Activated CD8-positive, alpha-beta memory T cell treated with anti-CD3 and anti-CD28 coated beads for 24 hours (primary cell): ENCODE results near the gene TLR4.

ENCODE experiments used
- DNase-seq: peaks from one replicate; pipeline ENCODE4 v3.0.0-alpha.2; 2020

TLR4 gene

DNA sequence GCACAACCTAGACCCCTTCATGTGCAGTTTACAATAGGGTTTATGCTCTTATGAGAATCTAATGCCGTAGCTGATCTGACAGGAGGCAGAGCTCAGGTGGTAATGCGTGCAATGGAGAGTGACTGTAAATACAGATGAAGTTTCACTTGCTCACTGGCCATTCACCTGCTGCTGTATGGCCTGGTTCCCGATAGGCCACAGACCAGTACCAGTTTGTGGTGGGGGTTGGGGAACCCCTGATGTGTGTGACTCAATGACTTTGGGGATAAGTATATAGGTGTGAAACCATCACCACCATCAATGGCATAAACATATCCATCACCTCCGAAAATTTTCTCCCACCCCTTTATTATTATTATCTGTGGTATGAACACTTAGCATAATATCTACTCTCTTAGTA, 42.1 kb downstream of the TLR4 start:
- DNase-seq: no peak

DNA sequence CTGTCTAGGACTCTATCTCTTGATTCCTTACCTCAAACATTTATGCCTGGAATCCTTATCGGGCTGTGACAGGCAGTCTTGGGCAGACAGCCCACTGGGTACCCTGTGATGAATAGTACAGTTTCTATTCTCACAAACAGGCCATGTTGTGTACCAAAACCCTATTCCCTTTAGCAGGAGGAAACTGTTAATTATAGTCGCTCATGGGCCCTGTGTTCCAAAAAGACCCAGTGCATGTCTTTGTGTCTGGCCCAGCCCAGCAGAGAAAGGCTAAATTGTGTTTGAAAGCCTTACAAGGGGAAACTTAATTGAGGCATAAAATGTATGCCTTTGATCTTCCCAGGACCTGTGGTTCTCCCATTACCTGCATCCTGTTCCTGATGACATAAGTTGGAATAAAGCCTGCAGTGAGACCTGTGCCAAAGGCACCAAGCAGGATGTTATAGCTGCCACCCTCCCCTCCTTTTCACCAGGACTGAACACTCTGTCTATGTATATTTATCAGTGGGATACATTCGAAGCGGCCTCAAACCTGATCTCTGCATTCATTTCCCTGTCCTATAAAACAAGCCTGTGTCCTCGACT, 43.3 kb downstream of the TLR4 start:
- DNase-seq: no peak

DNA sequence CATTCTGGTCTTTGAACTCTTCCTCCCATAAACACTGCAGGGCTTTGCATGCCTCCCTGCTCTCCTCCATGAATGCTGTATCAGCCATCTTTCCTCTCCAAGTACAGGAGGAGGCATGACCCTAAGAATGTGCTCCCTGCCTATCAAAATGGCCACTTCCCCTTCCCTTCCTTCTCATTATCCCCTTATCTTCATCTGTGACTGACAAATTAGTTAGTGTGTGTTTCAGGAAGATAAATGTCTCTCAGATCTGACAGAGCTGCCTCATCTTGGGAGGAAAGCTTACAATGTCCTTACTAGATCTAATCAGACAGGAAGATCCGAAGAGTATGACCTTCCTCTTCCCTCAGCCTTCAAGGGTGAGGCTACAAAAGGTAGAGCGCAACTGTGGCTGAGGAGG, 46.2 kb downstream of the TLR4 start:
- no peak for DNase-seq

DNA sequence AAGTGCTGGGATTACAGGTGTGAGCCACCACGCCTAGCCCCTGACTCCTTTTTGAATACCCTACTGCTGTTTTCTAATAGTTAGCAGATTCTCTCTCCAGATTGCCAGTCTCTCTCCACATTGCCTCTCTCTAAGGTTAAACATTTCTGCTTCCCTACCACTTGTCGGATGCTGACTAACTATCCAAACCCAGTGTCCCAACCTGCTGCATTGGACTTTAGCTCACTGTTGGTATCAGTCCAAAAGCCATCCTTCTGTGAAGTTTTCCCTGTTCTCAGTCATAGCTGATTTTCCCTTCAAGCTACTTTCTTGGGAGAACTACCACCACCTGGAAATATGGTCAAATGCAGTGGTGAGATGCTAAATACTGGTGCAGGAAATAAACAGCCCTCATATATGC, 48.7 kb downstream of the TLR4 start:
- no peak for DNase-seq

DNA sequence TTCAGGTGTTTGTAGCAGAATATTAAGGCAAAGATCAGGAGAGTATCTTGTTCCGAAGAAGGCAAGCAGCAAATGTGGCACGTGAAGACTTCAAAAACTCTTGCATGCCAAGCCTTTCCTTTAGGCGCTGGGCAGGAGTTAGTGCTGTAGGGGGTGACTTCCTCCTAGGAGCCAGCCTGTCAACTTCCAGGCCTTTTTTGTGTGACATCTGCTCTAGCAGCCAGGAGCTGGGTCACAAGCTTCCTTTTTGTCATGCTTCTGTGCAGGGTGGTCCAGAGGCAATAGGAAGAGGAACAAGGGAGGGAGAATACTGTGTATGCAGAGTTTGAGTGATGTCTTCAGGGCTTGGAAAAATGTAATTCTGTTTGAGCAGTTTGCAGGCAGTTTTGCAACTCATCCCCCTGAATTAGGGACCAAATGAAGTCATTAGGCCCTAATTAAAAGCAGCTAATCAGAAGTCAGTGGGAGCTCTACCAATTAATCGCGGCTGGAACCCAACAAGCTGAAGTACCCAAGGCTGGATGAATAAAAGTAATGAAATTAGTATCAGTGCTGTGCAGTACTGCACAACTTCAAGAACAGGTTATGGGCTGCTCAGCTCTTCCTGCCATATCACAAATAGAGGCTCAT, 53.5 kb downstream of the TLR4 start:
- no peak for DNase-seq

DNA sequence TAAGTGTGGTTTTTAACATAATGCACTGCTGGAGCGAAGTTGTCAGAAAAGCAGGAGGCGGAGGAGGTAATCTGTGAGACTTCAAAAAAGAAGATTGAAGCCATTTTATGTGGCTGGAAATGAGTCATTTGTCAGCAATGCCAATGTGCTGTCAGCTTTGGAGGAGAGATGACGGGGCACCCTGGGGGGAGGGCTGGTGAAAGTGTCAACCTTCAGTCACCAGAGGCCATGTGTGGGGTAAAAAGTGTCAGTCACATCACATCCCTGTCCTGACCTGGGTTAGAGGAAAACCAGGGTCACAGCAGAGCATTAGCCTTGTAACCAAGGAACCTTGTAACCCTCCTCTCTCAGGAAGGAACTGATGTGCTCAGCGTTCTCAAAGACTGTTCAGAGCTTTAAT, 59.1 kb downstream of the TLR4 start:
- DNase-seq: no peak

DNA sequence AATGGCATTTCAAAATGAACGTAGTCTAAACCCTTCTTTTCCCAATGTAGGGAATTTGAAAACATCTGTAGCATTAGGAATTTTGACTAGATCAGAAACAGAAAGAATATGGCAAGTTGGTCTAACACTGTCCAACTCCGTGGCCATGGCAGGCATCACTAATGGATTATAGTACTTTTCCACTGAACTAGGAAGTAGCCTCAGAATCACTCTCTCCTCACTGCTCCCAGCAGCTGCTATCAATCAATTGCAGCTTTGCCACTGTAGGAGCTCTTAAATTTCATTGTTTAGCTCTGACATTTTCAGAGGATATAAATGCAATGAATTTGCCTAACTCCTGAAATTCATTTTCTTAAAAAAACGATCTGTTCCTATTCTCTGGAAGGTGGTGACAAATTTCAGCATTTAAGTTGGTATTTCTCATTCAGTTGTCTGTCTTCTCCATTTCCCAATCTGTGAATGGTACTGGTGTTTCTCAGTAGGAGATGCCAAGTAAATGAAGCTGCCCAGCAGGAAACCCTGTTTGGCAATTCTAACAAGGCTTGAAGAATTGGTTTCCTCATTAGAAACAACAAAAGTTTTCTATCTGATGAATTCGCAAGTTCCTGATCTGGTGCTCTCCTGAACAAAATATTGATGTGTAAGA, 64.7 kb downstream of the TLR4 start:
- DNase-seq: no peak

DNA sequence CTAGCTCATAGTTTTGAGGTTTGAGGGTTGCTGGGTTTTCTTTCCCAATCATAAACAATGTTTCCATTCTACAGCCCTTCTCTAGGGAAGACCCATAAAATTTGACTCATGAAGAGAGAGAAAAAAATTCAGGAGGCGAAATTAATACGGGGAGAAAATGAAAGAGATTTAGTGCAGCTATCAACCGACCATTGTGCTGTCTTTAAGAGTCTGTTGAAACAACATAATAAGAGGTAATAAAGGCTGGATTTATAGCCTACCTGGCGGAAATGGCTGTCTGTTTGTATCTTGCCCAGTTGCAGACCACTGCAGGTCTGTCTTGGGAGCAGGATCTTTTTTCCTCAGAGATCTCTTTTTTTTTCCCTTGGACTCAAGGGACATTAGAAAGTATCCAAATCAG, 66.9 kb downstream of the TLR4 start:
- no peak for DNase-seq

DNA sequence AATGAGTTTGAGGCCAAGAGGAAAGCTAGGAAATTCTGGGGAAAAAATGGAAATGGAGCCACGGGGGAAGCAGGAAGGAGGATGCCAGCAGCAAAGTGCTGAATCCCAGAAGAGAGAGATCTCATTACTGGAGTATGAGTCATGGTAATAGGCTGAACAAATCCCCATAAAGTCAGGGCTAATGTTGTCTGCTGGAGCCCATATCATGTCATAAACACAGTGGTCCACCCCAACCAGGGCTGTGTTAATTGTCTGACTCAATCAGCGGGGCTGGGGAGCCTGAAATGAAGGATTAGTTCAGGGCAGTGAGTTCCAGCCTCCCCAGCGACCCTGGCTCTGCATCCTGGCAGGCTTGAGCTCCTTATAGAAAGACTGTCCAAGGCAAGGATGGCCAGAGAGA, 68.8 kb downstream of the TLR4 start:
- DNase-seq: no peak
